PC-3 (cell line): ENCODE measurements around the gene USHBP1.

Source experiments
- CTCF ChIP-seq: fragments of 300-600 bp; sonication (generic); conservative IDR thresholded peaks from 2 replicates; pipeline ENCODE4 v1.5.1; 2017; ENCODE audit warnings: antibody characterized with exemption, low read depth, mild to moderate bottlenecking, low read length
- EZH2 ChIP-seq: fragments of 300-600 bp; sonication (generic); IDR thresholded peaks from one replicate; pipeline ENCODE4 v1.6.1; 2017; ENCODE audit warnings: antibody characterized with exemption, mild to moderate bottlenecking, low read length; ENCODE audit not compliant: unreplicated experiment

- TF ChIP-seq CTCF, result no peak
- no peak for TF ChIP-seq EZH2
Observed at GRCh38 chr19:17246681-17247425, 17.7 kb downstream of the USHBP1 start.
